Kasumi-1 (cell line): ENCODE results near the gene KRTAP4-5.
A peak's percentile ranks its signal among the peaks of the same experiment; 100 is the strongest.
"Not testable (repeated sequence)": the region's sequence is repeated elsewhere in the genome, so short reads cannot be mapped to it uniquely, and the experiment has no call there.

Experiments
- DNase-seq, 2 experiments: peaks; one replicate each; lab custom pipeline; 2025; lab: John Stamatoyannopoulos, UW

Gene KRTAP4-5

GRCh38 chr17:41108728-41109386 lies 40.8 kb downstream of the KRTAP4-5 start:
- not testable (repeated sequence) for DNase-seq

- no peak for DNase-seq
Observed at GRCh38 chr17:41107941-41108450, 41.6 kb downstream of the KRTAP4-5 start.

GRCh38 chr17:41105347-41105746 lies 44.3 kb downstream of the KRTAP4-5 start, which contains the start of gene KRTAP4-9:
KRTAP4-9 (plus strand) TSS chr17:41105389; CDS start chr17:41105389, 0 bp downstream.
- DNase-seq = not testable (repeated sequence)

GRCh38 chr17:41104386-41105038 lies 45.1 kb downstream of the KRTAP4-5 start:
- DNase-seq = not testable (repeated sequence)

- no peak for DNase-seq
Observed at GRCh38 chr17:41103896-41104295, 45.7 kb downstream of the KRTAP4-5 start.

DNA sequence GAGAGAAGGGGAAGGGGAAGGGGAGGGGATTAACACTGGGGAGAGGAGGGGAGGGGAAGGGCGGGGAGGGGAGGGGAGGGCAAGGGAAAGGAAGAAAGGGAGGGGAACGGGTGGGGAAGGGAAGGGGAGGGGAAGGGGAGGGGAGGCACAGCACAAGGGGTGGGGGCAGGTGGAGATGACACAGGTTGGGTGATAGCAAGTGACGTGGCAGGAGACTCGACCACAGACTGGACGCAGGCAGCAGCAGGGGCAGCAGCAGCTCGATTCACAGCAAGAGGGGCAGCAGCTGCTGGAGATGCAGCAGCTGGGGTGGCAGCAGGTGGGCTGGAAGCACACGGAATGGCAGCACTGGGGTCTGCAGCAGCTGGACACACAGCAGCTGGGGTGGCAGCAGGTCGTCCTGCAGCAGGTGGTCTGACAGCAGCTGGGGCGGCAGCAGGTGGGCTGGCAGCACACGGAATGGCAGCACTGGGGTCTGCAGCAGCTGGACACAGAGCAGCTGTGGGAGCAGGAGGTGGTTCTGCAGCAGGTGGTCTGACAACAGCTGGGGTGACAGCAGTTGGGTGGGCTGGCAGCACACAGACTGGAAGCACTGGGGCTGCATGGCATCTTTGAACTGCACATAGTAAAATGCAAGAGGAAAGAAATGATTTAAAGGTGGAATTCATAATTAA lies 47.9 kb downstream of the KRTAP4-5 start, which contains the start of gene KRTAP4-16:
Gene KRTAP4-16 (minus strand): TSS at position 624 of the 674 bp plus-strand sequence. CDS start 0 bp downstream, at position 624.
- no peak for DNase-seq

GRCh38 chr17:41099682-41100480 lies 49.7 kb downstream of the KRTAP4-5 start:
- peak; percentile 14 to 23 for DNase-seq
